Hepatocyte (in vitro differentiated cells): Measurements from ENCODE around the gene TMEM145.

Experiments
- EZH2 ChIP-seq: fragments of 200-600 bp; sonication (generic); IDR thresholded peaks from 2 replicates; pipeline ENCODE4 v1.6.1; 2016; ENCODE audit warnings: antibody characterized with exemption, mild to moderate bottlenecking, borderline replicate concordance
- EZH2phosphoT487 ChIP-seq: fragments of 200-600 bp; sonication (generic); IDR thresholded peaks from one replicate; pipeline ENCODE4 v1.6.1; 2018; ENCODE audit warnings: antibody characterized with exemption, mild to moderate bottlenecking, low read depth, moderate library complexity; ENCODE audit not compliant: unreplicated experiment, severe bottlenecking
- TF ChIP-seq, protein P1 (sequence below): fragments of 200-600 bp; sonication (generic); IDR thresholded peaks from 2 replicates; pipeline ENCODE4 v1.5.1; 2016; ENCODE audit warnings: antibody characterized with exemption, mild to moderate bottlenecking; ENCODE audit not compliant: poor library complexity

- TF ChIP-seq, protein P1, sequence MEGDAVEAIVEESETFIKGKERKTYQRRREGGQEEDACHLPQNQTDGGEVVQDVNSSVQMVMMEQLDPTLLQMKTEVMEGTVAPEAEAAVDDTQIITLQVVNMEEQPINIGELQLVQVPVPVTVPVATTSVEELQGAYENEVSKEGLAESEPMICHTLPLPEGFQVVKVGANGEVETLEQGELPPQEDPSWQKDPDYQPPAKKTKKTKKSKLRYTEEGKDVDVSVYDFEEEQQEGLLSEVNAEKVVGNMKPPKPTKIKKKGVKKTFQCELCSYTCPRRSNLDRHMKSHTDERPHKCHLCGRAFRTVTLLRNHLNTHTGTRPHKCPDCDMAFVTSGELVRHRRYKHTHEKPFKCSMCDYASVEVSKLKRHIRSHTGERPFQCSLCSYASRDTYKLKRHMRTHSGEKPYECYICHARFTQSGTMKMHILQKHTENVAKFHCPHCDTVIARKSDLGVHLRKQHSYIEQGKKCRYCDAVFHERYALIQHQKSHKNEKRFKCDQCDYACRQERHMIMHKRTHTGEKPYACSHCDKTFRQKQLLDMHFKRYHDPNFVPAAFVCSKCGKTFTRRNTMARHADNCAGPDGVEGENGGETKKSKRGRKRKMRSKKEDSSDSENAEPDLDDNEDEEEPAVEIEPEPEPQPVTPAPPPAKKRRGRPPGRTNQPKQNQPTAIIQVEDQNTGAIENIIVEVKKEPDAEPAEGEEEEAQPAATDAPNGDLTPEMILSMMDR, result no peak
- TF ChIP-seq EZH2, result no peak
- TF ChIP-seq EZH2phosphoT487, result no peak
These were observed 31.0 kb upstream of the TMEM145 start for GRCh38 chr19:42281827-42282762.
